Coronary artery (tissue), 2 donors: ENCODE data around the gene KIF26B.

Source experiments
- DNase-seq: peaks from one replicate; pipeline ENCODE4 v3.0.0-alpha.2; 2017; ENCODE audit warnings: low spot score
- H3K27ac ChIP-seq, 2 donors: fragments of 200-600 bp; sonication (generic); one replicate each; pipeline ENCODE4 v1.5.1; 2016 to 2019
- H3K4me3 ChIP-seq: fragments of 200-600 bp; sonication (generic); 2 replicates; pipeline ENCODE4 v1.5.1; 2016; ENCODE audit warnings: mild to moderate bottlenecking, moderate library complexity
- TF ChIP-seq, protein P1 (sequence below): fragments of 200-600 bp; sonication (generic); IDR thresholded peaks from one replicate; pipeline ENCODE4 v1.5.1; 2019; ENCODE audit warnings: antibody characterized with exemption

KIF26B gene

DNA sequence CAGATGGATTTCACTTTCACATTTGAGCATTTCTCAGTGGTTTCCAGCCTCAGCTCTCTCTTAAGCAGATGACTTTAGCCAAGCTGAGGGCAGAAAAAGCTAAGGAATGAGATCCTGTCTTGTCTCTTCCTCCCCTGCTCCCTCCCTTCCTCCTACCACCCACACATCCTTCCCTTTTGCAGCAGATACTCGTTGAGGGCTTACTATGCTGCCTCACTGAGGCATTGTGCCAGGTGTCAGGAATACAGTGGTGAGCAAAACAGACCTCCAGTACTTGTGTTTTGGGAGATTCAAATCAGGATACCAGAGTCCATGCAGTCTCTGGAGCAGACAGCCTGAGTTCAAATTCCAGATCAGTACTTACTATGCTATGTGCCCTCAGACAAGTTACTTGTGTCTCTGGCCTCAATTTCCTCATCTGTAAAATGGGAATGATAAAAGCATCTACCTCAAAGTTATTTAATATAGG, 43.2 kb downstream of the KIF26B start:
- no peak overlapping the region for H3K27ac ChIP-seq
- TF ChIP-seq, protein P1, sequence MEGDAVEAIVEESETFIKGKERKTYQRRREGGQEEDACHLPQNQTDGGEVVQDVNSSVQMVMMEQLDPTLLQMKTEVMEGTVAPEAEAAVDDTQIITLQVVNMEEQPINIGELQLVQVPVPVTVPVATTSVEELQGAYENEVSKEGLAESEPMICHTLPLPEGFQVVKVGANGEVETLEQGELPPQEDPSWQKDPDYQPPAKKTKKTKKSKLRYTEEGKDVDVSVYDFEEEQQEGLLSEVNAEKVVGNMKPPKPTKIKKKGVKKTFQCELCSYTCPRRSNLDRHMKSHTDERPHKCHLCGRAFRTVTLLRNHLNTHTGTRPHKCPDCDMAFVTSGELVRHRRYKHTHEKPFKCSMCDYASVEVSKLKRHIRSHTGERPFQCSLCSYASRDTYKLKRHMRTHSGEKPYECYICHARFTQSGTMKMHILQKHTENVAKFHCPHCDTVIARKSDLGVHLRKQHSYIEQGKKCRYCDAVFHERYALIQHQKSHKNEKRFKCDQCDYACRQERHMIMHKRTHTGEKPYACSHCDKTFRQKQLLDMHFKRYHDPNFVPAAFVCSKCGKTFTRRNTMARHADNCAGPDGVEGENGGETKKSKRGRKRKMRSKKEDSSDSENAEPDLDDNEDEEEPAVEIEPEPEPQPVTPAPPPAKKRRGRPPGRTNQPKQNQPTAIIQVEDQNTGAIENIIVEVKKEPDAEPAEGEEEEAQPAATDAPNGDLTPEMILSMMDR: no peak
- DNase-seq: no peak
- no peak overlapping the region for H3K4me3 ChIP-seq

DNA sequence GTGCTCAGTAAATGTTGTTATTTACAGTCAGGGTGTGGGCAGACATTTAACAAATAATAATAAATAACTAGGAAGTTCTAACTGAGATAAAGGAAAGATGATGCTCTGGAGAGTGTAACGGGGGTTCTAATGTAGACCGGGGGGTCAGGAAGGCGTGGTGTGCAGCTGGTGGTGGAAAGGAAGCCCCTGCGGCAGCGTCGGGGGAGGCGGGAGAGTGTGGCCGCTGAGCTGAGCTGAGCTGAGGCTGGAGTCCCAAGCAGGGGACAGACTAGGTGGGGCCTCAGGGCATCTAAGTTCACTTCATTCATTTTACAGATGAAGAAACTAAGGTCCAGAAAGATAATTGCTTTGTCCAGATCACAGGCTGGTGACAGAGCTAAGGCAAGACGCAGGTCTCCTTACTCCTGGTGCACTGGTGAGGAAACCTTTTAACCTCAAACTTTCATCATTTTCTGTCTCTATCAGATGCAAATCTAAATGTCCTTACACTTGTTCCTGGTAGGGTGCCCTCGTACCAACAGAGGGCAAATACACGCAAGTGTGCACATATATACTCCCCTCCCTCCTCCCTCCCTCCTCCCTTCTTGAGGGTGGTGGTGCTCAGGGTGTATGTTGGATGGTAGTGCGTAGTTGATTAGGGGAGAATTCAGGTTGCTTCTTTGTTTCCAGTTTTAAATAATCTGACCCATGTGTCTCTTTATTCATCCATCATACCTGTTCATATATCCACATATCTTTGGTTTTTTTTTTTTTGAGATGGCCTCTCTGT, 44.1 kb downstream of the KIF26B start:
- Histone ChIP-seq H3K4me3 (no peak overlapping the region), H3K27ac (no peak overlapping the region)
- DNase-seq: no peak
- TF ChIP-seq, protein P1: no peak

DNA sequence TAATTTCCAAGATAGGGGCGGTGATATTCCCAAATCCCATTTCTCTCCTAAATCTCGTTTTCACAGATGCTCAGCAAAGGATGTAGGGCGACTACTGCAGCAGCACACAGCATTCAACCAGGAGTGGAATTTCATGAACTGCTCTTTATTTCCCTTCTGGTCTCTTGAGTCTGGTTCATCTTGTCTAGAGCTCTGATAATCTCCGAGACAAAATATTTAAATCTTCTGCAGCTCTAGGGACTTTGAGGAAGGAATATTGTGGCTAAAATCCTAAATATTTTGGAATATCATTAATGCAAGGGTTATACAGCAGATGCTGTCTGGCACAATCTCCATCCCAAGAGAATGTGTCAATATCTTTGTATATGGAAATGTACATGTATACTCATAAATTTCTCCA, 45.4 kb downstream of the KIF26B start:
- H3K27ac ChIP-seq: no peak overlapping the region
- TF ChIP-seq, protein P1: no peak
- no peak overlapping the region for H3K4me3 ChIP-seq
- no peak for DNase-seq

DNA sequence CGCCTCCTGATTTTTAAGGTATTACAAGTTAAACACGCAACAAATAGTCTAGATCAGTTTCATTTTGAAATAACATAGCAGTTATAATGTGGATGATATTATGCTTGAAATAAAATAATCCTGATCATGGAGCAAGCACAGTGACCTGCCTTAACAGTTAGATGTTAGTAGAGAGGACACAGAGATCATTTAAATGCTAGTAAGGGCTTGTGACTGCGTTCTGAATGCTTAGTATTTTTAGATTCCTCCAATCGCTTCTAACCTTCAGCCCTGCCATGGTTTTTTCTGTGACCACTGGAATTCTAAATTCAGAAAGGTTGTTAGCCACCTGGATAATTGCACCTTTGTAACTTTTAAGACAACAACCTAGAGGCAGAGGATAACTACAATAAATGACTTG, 46.4 kb downstream of the KIF26B start:
- H3K27ac ChIP-seq: no peak overlapping the region
- TF ChIP-seq, protein P1: no peak
- H3K4me3 ChIP-seq: no peak overlapping the region
- no peak for DNase-seq

DNA sequence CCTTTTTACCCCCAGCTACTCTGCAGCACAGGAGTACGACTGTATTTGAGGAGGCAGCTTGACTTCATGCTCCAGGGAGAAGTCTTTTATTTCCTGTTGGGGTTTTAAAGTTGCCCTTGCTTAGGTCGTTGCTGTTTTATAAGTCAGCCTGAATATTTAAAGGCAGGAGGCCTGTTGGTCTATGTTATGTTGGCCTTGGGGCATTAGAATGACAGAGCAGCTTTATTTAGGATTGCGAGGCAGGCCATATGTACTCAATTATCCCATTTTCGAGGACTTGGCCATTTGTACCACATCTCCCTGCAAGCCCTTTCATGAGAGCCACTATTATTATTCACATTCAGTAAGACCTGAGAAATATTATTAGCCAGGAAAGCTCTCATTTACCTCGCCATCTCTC, 47.0 kb downstream of the KIF26B start:
- TF ChIP-seq, protein P1: no peak
- H3K4me3 ChIP-seq: no peak overlapping the region
- no peak for DNase-seq
- no peak overlapping the region for H3K27ac ChIP-seq

DNA sequence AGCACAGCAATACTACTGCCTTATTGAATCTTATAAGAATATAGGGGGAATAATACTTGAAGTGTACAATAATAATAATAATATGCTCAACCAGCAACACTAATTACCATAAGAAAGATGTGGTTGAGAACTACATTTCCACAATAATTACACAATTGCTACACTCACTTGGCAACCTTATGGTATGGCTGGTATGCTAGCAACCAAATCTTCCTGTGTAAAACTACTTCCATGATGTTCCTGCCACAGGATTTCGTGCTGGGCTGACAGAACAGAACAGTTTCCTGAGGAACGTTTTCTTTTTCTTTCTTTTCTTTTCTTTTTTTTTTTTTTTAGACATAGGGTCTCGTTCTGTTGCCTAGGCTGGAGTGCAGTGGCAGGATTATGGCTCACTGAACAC, 50.6 kb downstream of the KIF26B start:
- TF ChIP-seq, protein P1: no peak
- no peak for DNase-seq

DNA sequence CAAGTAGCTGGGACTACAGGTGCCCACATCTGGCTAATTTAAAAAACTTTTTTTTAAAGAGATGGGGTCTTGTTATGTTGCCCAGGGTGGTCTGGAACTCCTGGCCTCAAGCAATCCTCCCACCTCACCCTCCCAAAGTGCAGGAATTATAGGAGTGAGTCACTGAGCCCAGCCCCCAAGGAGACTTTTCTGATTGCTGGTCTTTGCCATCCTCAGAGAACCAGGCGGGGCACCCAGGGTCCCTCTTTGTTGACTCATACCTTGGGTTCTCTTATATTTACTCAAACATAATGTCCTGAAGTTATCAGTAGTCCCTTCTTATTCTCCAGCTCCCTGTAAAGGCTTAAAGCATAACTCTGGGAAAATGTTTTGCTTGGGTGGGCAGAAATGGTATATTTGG, 51.1 kb downstream of the KIF26B start:
- H3K4me3 ChIP-seq: no peak overlapping the region
- no peak overlapping the region for H3K27ac ChIP-seq
- DNase-seq: no peak
- TF ChIP-seq, protein P1: no peak

More for the DNA sequence above, 50.6 kb downstream of the KIF26B start:
- H3K27ac ChIP-seq: no peak overlapping the region
- H3K4me3 ChIP-seq: no peak overlapping the region
